Astrocyte (in vitro differentiated cells and primary cell): Measurements from ENCODE around the gene PNLIPRP1. TPM values are rescaled to one million over a fixed set of nuclear protein-coding genes. Genes with fewer than 3 reads are reported as not detected.

Experiments used
- DNase-seq: peaks from one replicate; pipeline ENCODE4 v3.0.0-alpha.2; 2010; ENCODE audit warnings: low read depth
- FAIRE-seq: peaks from 2 replicates; lab custom pipeline; 2011; peaks lifted over from hg19 to GRCh38; lab: Jason Lieb, UNC
- H2AFZ ChIP-seq: 2 replicates; pipeline ENCODE4 v1.6.0; 2012; ENCODE audit warnings: low read depth, low read length, inconsistent platforms
- H3K27ac ChIP-seq: 2 replicates; pipeline ENCODE4 v1.5.1; 2011; ENCODE audit warnings: low read depth, low read length, inconsistent platforms
- H3K27me3 ChIP-seq: 2 replicates; pipeline ENCODE4 v1.6.0; 2011; ENCODE audit warnings: low read length, inconsistent platforms; ENCODE audit not compliant: insufficient read depth
- H3K36me3 ChIP-seq: 2 replicates; pipeline ENCODE4 v1.5.1; 2011; ENCODE audit warnings: low read length, inconsistent platforms; ENCODE audit not compliant: insufficient read depth
- H3K4me1 ChIP-seq: 2 replicates; pipeline ENCODE4 v1.5.1; 2011; ENCODE audit warnings: low read length, inconsistent platforms; ENCODE audit not compliant: insufficient read depth
- H3K4me2 ChIP-seq: 2 replicates; pipeline ENCODE4 v1.6.0; 2012; ENCODE audit warnings: low read length, inconsistent platforms
- H3K4me3 ChIP-seq: 2 replicates; pipeline ENCODE4 v1.5.1; 2011; ENCODE audit warnings: low read depth, mild to moderate bottlenecking, low read length, inconsistent platforms; ENCODE audit not compliant: insufficient read depth
- H3K79me2 ChIP-seq: 2 replicates; pipeline ENCODE4 v1.6.0; 2012; ENCODE audit warnings: mild to moderate bottlenecking, low read length, inconsistent platforms; ENCODE audit not compliant: insufficient read depth
- H3K9ac ChIP-seq: 2 replicates; pipeline ENCODE4 v1.6.0; 2012; ENCODE audit warnings: mild to moderate bottlenecking, low read length, inconsistent platforms
- H3K9me3 ChIP-seq: 2 replicates; pipeline ENCODE4 v1.5.1; 2012; ENCODE audit warnings: low read depth, mild to moderate bottlenecking, low read length, inconsistent platforms; ENCODE audit not compliant: insufficient read depth
- H4K20me1 ChIP-seq: 2 replicates; pipeline ENCODE4 v1.6.0; 2012; ENCODE audit warnings: low read length, inconsistent platforms; ENCODE audit not compliant: insufficient read depth
- H3K27ac Mint-ChIP-seq: one replicate; pipeline ENCODE4 v1.8.0; 2021; ENCODE audit warnings: mild to moderate bottlenecking, mixed read lengths; ENCODE audit not compliant: unreplicated experiment
- H3K27me3 Mint-ChIP-seq: one replicate; pipeline ENCODE4 v1.8.0; 2021; ENCODE audit warnings: low read depth, mixed read lengths; ENCODE audit not compliant: unreplicated experiment
- H3K36me3 Mint-ChIP-seq: one replicate; pipeline ENCODE4 v1.8.0; 2021; ENCODE audit warnings: low read depth, mixed read lengths; ENCODE audit not compliant: unreplicated experiment
- H3K4me1 Mint-ChIP-seq: one replicate; pipeline ENCODE4 v1.8.0; 2021; ENCODE audit warnings: low read depth, mixed read lengths; ENCODE audit not compliant: unreplicated experiment
- H3K4me3 Mint-ChIP-seq: one replicate; pipeline ENCODE4 v1.8.0; 2021; ENCODE audit warnings: mild to moderate bottlenecking, moderate library complexity, mixed read lengths; ENCODE audit not compliant: unreplicated experiment
- H3K9me3 Mint-ChIP-seq: one replicate; pipeline ENCODE4 v1.8.0; 2021; ENCODE audit warnings: mild to moderate bottlenecking, mixed read lengths; ENCODE audit not compliant: unreplicated experiment
- EZH2 ChIP-seq: IDR thresholded peaks from 2 replicates; pipeline ENCODE4 v1.6.1; 2012; ENCODE audit warnings: mild to moderate bottlenecking, low read length, inconsistent platforms; ENCODE audit not compliant: insufficient read depth
- total RNA-seq: library from RNA; stranded (reverse); gene quantifications from 2 replicates; pipeline ENCODE4 v1.2.1, GENCODE V29; 2021
- TF ChIP-seq, protein P1 (sequence below): IDR thresholded peaks from 2 replicates; pipeline ENCODE4 v1.5.1; 2011; ENCODE audit warnings: low read depth, mild to moderate bottlenecking, inconsistent platforms, low read length, moderate library complexity; ENCODE audit not compliant: insufficient read depth

The PNLIPRP1 gene
- total RNA-seq, 1 donor from 2014 or later: not detected

- no peak overlapping the region for H3K9ac ChIP-seq
- H3K4me2 ChIP-seq: no peak overlapping the region
- no peaks in the 10 kb centered on the region for H3K79me2 ChIP-seq
- H4K20me1 ChIP-seq: no peaks in the 10 kb centered on the region
- Mint-ChIP-seq H3K27me3 (peaks cover 9% of the 10 kb centered on the region), H3K4me3 (no peak overlapping the region), H3K27ac (no peak overlapping the region), H3K36me3 (no peaks in the 10 kb centered on the region), H3K4me1 (no peaks in the 10 kb centered on the region), H3K9me3 (no peaks in the 10 kb centered on the region)
- TF ChIP-seq, protein P1, sequence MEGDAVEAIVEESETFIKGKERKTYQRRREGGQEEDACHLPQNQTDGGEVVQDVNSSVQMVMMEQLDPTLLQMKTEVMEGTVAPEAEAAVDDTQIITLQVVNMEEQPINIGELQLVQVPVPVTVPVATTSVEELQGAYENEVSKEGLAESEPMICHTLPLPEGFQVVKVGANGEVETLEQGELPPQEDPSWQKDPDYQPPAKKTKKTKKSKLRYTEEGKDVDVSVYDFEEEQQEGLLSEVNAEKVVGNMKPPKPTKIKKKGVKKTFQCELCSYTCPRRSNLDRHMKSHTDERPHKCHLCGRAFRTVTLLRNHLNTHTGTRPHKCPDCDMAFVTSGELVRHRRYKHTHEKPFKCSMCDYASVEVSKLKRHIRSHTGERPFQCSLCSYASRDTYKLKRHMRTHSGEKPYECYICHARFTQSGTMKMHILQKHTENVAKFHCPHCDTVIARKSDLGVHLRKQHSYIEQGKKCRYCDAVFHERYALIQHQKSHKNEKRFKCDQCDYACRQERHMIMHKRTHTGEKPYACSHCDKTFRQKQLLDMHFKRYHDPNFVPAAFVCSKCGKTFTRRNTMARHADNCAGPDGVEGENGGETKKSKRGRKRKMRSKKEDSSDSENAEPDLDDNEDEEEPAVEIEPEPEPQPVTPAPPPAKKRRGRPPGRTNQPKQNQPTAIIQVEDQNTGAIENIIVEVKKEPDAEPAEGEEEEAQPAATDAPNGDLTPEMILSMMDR: no peak
- TF ChIP-seq EZH2: no peak
- H3K4me1 ChIP-seq: no peaks in the 10 kb centered on the region
- H3K4me3 ChIP-seq: no peak overlapping the region
- DNase-seq (no peak), FAIRE-seq (no peak)
- no peak overlapping the region for H2AFZ ChIP-seq
- no peaks in the 10 kb centered on the region for H3K36me3 ChIP-seq
- H3K27ac ChIP-seq: no peak overlapping the region
- H3K27me3 ChIP-seq: no peaks in the 10 kb centered on the region
- no peaks in the 10 kb centered on the region for H3K9me3 ChIP-seq
These were observed 47.1 kb downstream of the PNLIPRP1 start for GRCh38 chr10:116637830-116638229.

DNA sequence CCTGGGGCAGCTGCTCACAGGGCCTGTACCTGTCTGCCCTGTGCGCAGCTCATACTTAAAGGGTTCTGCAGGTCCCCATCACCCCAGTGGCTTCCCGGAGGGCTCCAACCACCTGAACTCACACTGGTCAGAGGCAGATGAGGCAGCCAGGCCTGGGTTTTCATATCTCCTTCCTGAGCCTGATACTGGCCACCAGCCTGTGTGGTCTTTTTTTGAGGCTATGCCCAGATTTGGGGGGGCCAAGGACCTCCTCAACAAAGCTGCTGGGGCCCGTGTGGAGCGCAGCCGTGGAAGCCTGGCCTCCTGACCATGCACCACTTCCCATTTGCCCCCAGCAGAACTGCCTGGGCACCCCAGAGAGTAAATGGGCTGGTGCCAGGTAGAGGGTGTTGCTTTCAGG, 55.7 kb downstream of the PNLIPRP1 start:
- Mint-ChIP-seq H3K27me3 (peaks cover 7% of the 10 kb centered on the region), H3K36me3 (no peaks in the 10 kb centered on the region), H3K4me1 (no peaks in the 10 kb centered on the region), H3K4me3 (no peak overlapping the region), H3K27ac (no peak overlapping the region), H3K9me3 (peaks cover 15% of the 10 kb centered on the region)
- FAIRE-seq (no peak), DNase-seq (no peak)
- no peak overlapping the region for H3K27ac ChIP-seq
- H3K79me2 ChIP-seq: no peaks in the 10 kb centered on the region
- no peak overlapping the region for H3K4me3 ChIP-seq
- TF ChIP-seq, protein P1: no peak
- no peak for TF ChIP-seq EZH2
- H3K36me3 ChIP-seq: no peaks in the 10 kb centered on the region
- H3K9me3 ChIP-seq: no peaks in the 10 kb centered on the region
- H3K4me1 ChIP-seq: no peaks in the 10 kb centered on the region
- H3K4me2 ChIP-seq: no peak overlapping the region
- H2AFZ ChIP-seq: no peak overlapping the region
- H4K20me1 ChIP-seq: no peaks in the 10 kb centered on the region
- no peak overlapping the region for H3K9ac ChIP-seq
- no peaks in the 10 kb centered on the region for H3K27me3 ChIP-seq

- no peak overlapping the region for H3K9ac ChIP-seq
- Mint-ChIP-seq H3K4me3 (no peak overlapping the region), H3K27ac (no peak overlapping the region), H3K36me3 (no peaks in the 10 kb centered on the region), H3K9me3 (peaks cover 15% of the 10 kb centered on the region), H3K27me3 (peaks cover 7% of the 10 kb centered on the region), H3K4me1 (no peaks in the 10 kb centered on the region)
- H3K9me3 ChIP-seq: no peaks in the 10 kb centered on the region
- H4K20me1 ChIP-seq: no peaks in the 10 kb centered on the region
- no peak for DNase-seq
- no peak overlapping the region for H3K27ac ChIP-seq
- no peak overlapping the region for H3K4me2 ChIP-seq
- H3K79me2 ChIP-seq: no peaks in the 10 kb centered on the region
- H3K4me1 ChIP-seq: no peaks in the 10 kb centered on the region
- H3K36me3 ChIP-seq: no peaks in the 10 kb centered on the region
- H3K27me3 ChIP-seq: no peaks in the 10 kb centered on the region
- no peak for FAIRE-seq
- no peak overlapping the region for H3K4me3 ChIP-seq
- TF ChIP-seq, protein P1: no peak
- TF ChIP-seq EZH2: no peak
- H2AFZ ChIP-seq: no peak overlapping the region
These were observed 58.1 kb downstream of the PNLIPRP1 start for GRCh38 chr10:116648903-116649302.
